ENCODE results near the gene FAT2.

GRCh38 chr5:151608522-151608921, 17.4 kb upstream of the FAT2 start:
- TF ChIP-seq, protein P1, sequence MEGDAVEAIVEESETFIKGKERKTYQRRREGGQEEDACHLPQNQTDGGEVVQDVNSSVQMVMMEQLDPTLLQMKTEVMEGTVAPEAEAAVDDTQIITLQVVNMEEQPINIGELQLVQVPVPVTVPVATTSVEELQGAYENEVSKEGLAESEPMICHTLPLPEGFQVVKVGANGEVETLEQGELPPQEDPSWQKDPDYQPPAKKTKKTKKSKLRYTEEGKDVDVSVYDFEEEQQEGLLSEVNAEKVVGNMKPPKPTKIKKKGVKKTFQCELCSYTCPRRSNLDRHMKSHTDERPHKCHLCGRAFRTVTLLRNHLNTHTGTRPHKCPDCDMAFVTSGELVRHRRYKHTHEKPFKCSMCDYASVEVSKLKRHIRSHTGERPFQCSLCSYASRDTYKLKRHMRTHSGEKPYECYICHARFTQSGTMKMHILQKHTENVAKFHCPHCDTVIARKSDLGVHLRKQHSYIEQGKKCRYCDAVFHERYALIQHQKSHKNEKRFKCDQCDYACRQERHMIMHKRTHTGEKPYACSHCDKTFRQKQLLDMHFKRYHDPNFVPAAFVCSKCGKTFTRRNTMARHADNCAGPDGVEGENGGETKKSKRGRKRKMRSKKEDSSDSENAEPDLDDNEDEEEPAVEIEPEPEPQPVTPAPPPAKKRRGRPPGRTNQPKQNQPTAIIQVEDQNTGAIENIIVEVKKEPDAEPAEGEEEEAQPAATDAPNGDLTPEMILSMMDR (IDR thresholded peaks at IDR 0.05; ENCODE audit: insufficient read depth, low read depth, low read length): no peak
- TF ChIP-seq EZH2 (IDR thresholded peaks at IDR 0.05; ENCODE audit: insufficient read depth, low read length): no peak
